NAMALWA (cell line): ENCODE results near the gene MUL1.
"Not testable (repeated sequence)": the region's sequence is repeated elsewhere in the genome, so short reads cannot be mapped to it uniquely, and the experiment has no call there.

Experiments used
- DNase-seq: peaks from one replicate; pipeline ENCODE4 v3.0.0-alpha.2; 2015; ENCODE audit warnings: low spot score

MUL1 gene

GRCh38 chr1:20511518-20512428 is 3.8 kb upstream of the MUL1 start:
- DNase-seq = peak; percentile 23

- no peak for DNase-seq
Observed at GRCh38 chr1:20508411-20508771, 440 bp upstream of the MUL1 start.

- no peak for DNase-seq
Observed at GRCh38 chr1:20507248-20507563, 745 bp downstream of the MUL1 start.

GRCh38 chr1:20505488-20505887 is 2.5 kb downstream of the MUL1 start:
- DNase-seq = no peak

GRCh38 chr1:20500716-20501115 is 7.2 kb downstream of the MUL1 start:
- DNase-seq = no peak

- no peak for DNase-seq
Observed at GRCh38 chr1:20499718-20500117, 8.2 kb downstream of the MUL1 start.

- DNase-seq = no peak
Observed at GRCh38 chr1:20499105-20499504, 8.8 kb downstream of the MUL1 start.

- no peak for DNase-seq
Observed at GRCh38 chr1:20498116-20498515, 9.8 kb downstream of the MUL1 start.

- no peak for DNase-seq
Observed at GRCh38 chr1:20497506-20497905, 10.4 kb downstream of the MUL1 start.

- DNase-seq = not testable (repeated sequence)
Observed at GRCh38 chr1:20496725-20497383, 11.1 kb downstream of the MUL1 start.

- DNase-seq = no peak
Observed at GRCh38 chr1:20496241-20496661, 11.7 kb downstream of the MUL1 start.

- no peak for DNase-seq
Observed at GRCh38 chr1:20495661-20496060, 12.3 kb downstream of the MUL1 start.

- DNase-seq = no peak
Observed at GRCh38 chr1:20494609-20495311, 13.2 kb downstream of the MUL1 start.

GRCh38 chr1:20493839-20494608 is 13.9 kb downstream of the MUL1 start:
- DNase-seq = peak; percentile 92

- DNase-seq = no peak
Observed at GRCh38 chr1:20493309-20493708, 14.6 kb downstream of the MUL1 start.

GRCh38 chr1:20492751-20493150 is 15.2 kb downstream of the MUL1 start:
- DNase-seq = no peak

- no peak for DNase-seq
Observed at GRCh38 chr1:20491866-20492265, 16.1 kb downstream of the MUL1 start.

GRCh38 chr1:20491178-20491577 is 16.8 kb downstream of the MUL1 start:
- DNase-seq = no peak

GRCh38 chr1:20487236-20487590 is 20.7 kb downstream of the MUL1 start:
- no peak for DNase-seq

GRCh38 chr1:20486457-20487235 is 21.3 kb downstream of the MUL1 start:
- DNase-seq = no peak
